Stimulated activated CD8-positive, alpha-beta memory T cell treated with anti-CD3 and anti-CD28 coated beads, Interleukin-15, amount 100 ng/mL, for 1 hour (primary cell): ENCODE results near the gene OPRPN.

Experiments
- DNase-seq: peaks from one replicate; pipeline ENCODE4 v3.0.0-alpha.2; 2020; ENCODE audit warnings: low read depth

The OPRPN gene

GRCh38 chr4:70397580-70397979 lies at the start of gene OPRPN:
Gene OPRPN, plus strand, starts transcription at chr4:70397940. Its CDS starts 1,346 bp downstream, at chr4:70399286.
- DNase-seq, result no peak

- DNase-seq, result no peak
These were observed 41.6 kb upstream of the OPRPN start for GRCh38 chr4:70356185-70356584.

GRCh38 chr4:70359115-70359661 lies 38.6 kb upstream of the OPRPN start:
- DNase-seq, result no peak

- DNase-seq, result no peak
These were observed 37.3 kb upstream of the OPRPN start, which contains the start of gene SMR3A for GRCh38 chr4:70360460-70360859. Gene SMR3A, plus strand, starts transcription at chr4:70360760. Its CDS starts 1,356 bp downstream, at chr4:70362116.

DNA sequence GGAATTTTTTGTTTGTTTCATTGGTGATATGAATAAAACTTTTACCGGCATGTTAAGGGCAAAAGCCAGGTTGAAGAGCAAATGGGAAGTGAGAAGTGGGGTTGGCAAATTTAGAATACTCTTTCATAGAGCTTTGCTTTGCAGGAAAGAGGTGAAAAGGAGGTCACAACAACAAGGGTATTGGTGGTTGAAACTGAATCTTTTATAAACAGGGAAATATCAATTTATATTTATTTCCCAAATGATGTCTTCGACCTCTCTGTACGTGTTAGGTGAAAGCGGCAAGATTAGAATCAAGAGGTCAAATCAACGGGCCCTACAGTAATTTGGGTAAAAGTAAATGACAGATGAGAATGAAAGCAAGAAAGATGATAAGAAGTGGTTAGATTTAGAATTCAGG lies 33.7 kb upstream of the OPRPN start:
- no peak for DNase-seq

DNA sequence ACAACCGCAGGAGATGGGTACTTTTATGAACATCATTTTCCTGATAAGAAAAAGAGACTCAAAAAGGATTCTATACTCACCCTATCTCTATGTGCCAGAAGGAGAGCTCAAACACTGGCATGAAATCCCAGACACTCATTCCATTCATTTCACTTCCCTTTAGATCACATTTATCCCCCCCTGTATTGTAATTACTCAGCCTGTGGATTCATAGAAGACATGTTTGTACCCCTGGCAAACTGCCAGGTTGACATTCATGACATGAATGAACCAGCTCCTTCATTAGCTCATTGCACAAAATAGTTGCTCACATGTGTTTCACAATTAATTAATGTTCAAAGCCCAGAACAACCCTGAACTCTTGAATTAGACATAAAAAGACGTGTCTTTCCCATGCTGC lies 32.3 kb upstream of the OPRPN start:
- no peak for DNase-seq

DNA sequence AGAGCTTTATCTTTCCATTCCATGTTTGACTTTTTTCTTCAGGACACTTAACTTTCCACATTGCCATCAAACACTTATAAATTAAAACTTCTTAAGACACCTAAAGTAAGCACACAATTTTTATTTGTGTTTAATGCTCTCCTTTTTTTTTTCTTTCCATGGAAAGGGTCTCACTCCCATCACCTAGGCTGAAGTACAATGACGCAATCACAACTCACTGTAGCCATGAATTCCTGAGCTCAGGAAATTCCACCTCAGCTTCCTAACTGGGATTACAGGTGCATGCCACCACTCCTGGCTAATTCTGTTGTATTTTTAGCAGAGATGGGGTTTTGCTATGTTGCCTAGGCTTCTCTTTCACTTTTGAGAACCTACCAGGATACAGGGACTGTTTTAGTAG lies 29.9 kb upstream of the OPRPN start:
- DNase-seq, result no peak

GRCh38 chr4:70371987-70372386 lies 25.8 kb upstream of the OPRPN start:
- no peak for DNase-seq

GRCh38 chr4:70372760-70373159 lies 25.0 kb upstream of the OPRPN start:
- no peak for DNase-seq

DNA sequence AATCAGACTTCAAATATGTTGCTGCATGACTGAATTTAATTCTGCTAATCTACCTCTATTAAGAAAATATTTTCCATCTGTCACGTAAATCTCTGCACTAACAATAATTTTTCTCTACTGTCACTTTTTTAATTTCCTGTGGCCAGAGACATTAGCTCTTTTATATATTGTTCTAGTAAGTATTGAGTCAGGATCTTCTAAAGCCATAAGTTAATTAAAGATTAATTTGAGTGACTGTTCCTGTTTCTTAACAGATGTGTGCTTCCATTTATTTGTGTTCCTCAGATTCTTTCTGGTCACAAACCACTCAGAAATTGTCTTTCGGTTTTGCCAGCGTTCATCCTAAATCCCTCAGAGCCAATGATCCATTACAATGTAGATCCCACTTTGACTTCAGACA lies 17.2 kb upstream of the OPRPN start:
- DNase-seq, result no peak

- no peak for DNase-seq
These were observed 15.0 kb upstream of the OPRPN start, which contains the start of gene SMR3B for GRCh38 chr4:70382691-70383181. Gene SMR3B, plus strand, starts transcription at chr4:70383131. Its CDS starts 1,380 bp downstream, at chr4:70384511.

DNA sequence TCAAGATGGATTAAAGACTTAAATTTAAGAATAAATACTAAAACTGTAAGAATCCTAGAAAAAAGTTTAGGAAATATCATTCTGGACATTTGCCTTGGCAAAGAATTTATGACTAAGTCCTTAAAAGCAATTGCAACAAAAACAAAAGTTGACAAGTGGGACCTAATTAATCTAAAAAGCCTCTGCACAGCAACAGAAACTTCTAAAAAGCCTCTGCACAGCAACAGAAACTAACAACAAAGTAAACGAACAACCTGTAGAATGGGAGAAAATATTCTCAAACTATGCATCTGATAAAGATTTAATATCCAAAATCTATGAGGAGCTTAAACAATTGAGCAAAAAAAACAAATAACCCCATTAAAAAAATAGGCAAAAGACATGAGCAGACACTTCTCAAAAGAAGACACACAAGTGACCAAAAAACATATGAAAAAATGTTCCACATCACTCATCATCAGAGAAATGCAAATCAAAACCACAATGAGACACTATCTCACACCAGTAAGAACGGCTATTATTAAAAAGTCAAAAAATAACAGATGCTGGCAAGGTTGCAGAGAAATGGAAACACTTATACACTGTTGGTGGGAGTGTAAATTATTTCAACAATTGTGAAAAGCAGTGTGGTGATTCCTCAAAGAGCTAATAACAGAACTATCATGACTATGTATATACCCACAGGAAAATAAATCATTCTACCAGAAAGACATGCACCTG lies 5.5 kb upstream of the OPRPN start:
- no peak for DNase-seq

- no peak for DNase-seq
These were observed 1.6 kb downstream of the OPRPN start for GRCh38 chr4:70399319-70399718.

DNA sequence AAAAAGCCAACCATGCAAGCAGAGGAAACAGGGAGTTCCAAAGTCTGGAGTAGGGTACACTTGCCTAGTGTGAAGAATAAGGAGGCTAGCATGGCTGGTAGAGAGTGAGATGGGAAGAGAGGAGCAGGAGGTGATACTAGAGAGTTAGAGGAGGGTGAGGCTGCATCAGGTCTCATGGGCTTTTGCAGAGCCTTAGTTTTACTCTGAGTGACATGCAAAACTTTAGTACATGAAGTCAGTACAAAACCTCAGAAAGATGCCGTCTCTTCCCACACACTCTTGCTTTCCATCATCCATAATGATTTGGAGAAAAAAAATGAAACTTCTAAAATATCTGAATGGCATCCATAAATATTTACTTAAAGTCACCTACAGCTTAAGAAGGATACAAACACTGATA lies 5.0 kb downstream of the OPRPN start:
- DNase-seq, result no peak

GRCh38 chr4:70405765-70406164 lies 8.0 kb downstream of the OPRPN start:
- DNase-seq, result no peak

- DNase-seq, result no peak
These were observed 27.6 kb downstream of the OPRPN start for GRCh38 chr4:70425306-70425705.

DNA sequence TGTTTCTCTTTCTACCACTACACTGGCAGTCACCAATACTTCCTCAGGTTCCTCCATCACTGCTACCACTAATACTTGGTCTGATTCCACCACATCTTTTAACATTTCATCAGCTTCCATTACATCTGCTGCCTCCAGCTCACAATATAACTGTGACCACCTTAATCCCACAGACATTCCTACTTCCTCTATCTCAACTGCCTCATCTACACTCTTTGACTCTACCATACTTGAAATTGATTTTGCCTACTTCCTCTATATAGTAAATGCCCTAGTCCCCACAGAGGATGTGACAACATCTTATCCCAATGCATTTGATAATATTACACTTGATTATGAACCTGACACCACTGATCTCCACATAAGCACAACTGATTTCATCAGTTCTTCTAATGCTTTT lies 29.0 kb downstream of the OPRPN start:
- no peak for DNase-seq

GRCh38 chr4:70437197-70437596 lies 39.5 kb downstream of the OPRPN start:
- no peak for DNase-seq

GRCh38 chr4:70442474-70442873 lies 44.7 kb downstream of the OPRPN start:
- no peak for DNase-seq

DNA sequence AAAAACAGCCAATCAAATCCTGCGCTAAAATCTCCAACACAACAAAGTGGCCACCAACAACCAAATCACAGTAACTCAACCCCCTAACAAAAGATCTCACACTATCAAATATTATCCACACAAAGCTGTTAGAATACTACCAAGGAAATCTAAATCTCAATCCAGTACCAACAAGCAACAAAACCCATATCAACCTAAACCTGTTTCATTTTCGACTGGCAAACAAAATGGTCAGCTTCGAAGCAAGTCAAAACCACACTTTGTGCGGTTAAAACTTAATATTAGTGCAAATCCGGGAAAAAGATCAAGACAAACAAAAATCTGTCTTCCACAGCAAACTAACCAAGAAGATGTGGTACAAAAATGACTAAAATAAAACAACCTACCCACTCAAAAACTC lies 45.6 kb downstream of the OPRPN start:
- no peak for DNase-seq

GRCh38 chr4:70449220-70449619 lies 51.5 kb downstream of the OPRPN start:
- DNase-seq, result no peak

DNA sequence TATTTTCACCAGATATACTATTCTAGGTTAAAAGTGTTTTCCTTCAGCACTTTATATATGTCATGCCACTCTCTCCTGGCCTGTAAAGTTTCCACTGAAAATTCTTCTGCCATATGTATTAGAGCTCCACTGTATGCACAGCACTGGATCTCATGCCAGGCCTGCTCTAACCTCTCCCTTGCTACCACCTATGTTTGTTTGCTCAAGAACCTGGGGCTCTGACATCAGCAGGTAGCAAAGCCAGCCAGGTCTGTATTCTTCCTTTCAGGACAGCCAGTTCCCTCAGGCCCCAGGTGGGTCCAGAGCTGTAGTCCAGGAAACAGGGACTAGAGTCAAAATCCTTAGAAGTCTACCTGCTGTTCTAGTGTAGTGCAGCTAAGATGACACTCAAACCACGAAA lies 55.2 kb downstream of the OPRPN start:
- no peak for DNase-seq
